Endothelial cell of umbilical vein (primary cell): ENCODE data around the gene COL4A2. TPM values are rescaled to one million over a fixed set of nuclear protein-coding genes. Genes with fewer than 3 reads are reported as not detected.

Experiments used
- BruUV-seq: library from RNA; stranded (reverse); fragments of 400-500 nt; replicated peaks from 2 replicates; lab custom pipeline; 2021; lab: Mats Ljungman, UMichigan
- CTCF ChIA-PET: fragments of 300-600, 350-600 bp; sonication (Branson Sonifier 250); formaldehyde crosslinking; loops from one replicate; lab custom pipeline; 2021; ENCODE audit warnings: antibody characterized with exemption, inconsistent platforms; lab: Charles Lee
- POLR2A ChIA-PET: fragments of 300-600, 350-600 bp; sonication (Branson Sonifier 250); formaldehyde crosslinking; loops from one replicate; lab custom pipeline; 2021; ENCODE audit warnings: antibody characterized with exemption, inconsistent platforms; lab: Charles Lee
- DNase-seq: peaks from one replicate; pipeline ENCODE4 v3.0.0-alpha.2; 2011; ENCODE audit warnings: low read depth, low spot score
- FAIRE-seq: peaks from 2 replicates; lab custom pipeline; 2011; peaks lifted over from hg19 to GRCh38; lab: Jason Lieb, UNC
- H2AFZ ChIP-seq: 2 replicates; pipeline ENCODE4 v1.6.0; 2012; ENCODE audit warnings: low read depth, low read length, control low read depth, inconsistent platforms
- H3K27ac ChIP-seq: 2 replicates; pipeline ENCODE4 v1.5.1; 2011; ENCODE audit warnings: low read depth, mild to moderate bottlenecking, control low read depth, low read length, moderate library complexity; ENCODE audit not compliant: insufficient read depth
- H3K27me3 ChIP-seq, 2 experiments: 2 replicates each; pipeline versions ENCODE4 v1.6.0 to v1.6.1; 2011; ENCODE audit warnings: low read length in 2 of 2, mixed read lengths in 1 of 2; ENCODE audit not compliant: control insufficient read depth in 2 of 2, insufficient read depth in 2 of 2
- H3K36me3 ChIP-seq, 2 experiments: 2 replicates in 1 of 2; 3 replicates in 1 of 2; pipeline ENCODE4 v1.5.1; 2011; ENCODE audit warnings: low read length in 2 of 2, mild to moderate bottlenecking in 1 of 2, moderate library complexity in 1 of 2; ENCODE audit not compliant: control insufficient read depth in 2 of 2, insufficient read depth in 2 of 2; ENCODE audit errors: extremely low read depth in 1 of 2
- H3K4me1 ChIP-seq: 3 replicates; pipeline ENCODE4 v1.5.1; 2011; ENCODE audit warnings: mild to moderate bottlenecking, low read length; ENCODE audit not compliant: control insufficient read depth, insufficient read depth; ENCODE audit errors: extremely low read depth
- H3K4me2 ChIP-seq: 2 replicates; pipeline ENCODE4 v1.6.1; 2011; ENCODE audit warnings: low read length, control low read depth, mixed read lengths; ENCODE audit not compliant: insufficient read depth
- H3K4me3 ChIP-seq, 3 experiments: fragments of 200-600 bp in 1 of 3; sonication (generic), shearing (Covaris generic) in 1 of 3; replicated peaks in 1 of 3; 2 replicates each; pipeline ENCODE4 v1.5.1; 2011 to 2016; ENCODE audit warnings: control low read depth in 3 of 3, low read length in 3 of 3, mild to moderate bottlenecking in 2 of 3, inconsistent platforms in 1 of 3, low read depth in 1 of 3, moderate library complexity in 1 of 3; ENCODE audit not compliant: insufficient read depth in 1 of 3
- H3K79me2 ChIP-seq: 2 replicates; pipeline ENCODE4 v1.6.0; 2012; ENCODE audit warnings: low read length, inconsistent platforms; ENCODE audit not compliant: control insufficient read depth, insufficient read depth
- H3K9ac ChIP-seq: replicated peaks from 2 replicates; pipeline ENCODE3; 2011; ENCODE audit warnings: low read length, control low read depth; ENCODE audit not compliant: insufficient read depth; ENCODE audit errors: extremely low read depth
- H3K9me1 ChIP-seq: replicated peaks from 3 replicates; pipeline ENCODE4 v1.6.0; 2011; ENCODE audit warnings: mild to moderate bottlenecking, low read length; ENCODE audit not compliant: control insufficient read depth, insufficient read depth; ENCODE audit errors: extremely low read depth
- H3K9me3 ChIP-seq: replicated peaks from 2 replicates; pipeline ENCODE4 v1.5.1; 2012; ENCODE audit warnings: low read length, inconsistent platforms; ENCODE audit not compliant: control insufficient read depth, insufficient read depth
- H4K20me1 ChIP-seq: replicated peaks from 2 replicates; pipeline ENCODE3; 2011; ENCODE audit warnings: mild to moderate bottlenecking, low read length; ENCODE audit not compliant: control insufficient read depth, insufficient read depth; ENCODE audit errors: extremely low read depth
- EZH2 ChIP-seq: IDR thresholded peaks from 2 replicates; pipeline ENCODE4 v1.6.1; 2012; ENCODE audit warnings: borderline replicate concordance, low read depth, mild to moderate bottlenecking, moderate library complexity, low read length, inconsistent platforms; ENCODE audit not compliant: severe bottlenecking
- FOS ChIP-seq: IDR thresholded peaks from 2 replicates; pipeline ENCODE4 v1.6.1; 2011; ENCODE audit warnings: mild to moderate bottlenecking, low read length, moderate library complexity, borderline replicate concordance; ENCODE audit not compliant: insufficient read depth
- GATA2 ChIP-seq: IDR thresholded peaks from 2 replicates; pipeline ENCODE4 v1.7.0; 2011; ENCODE audit warnings: low read depth, mild to moderate bottlenecking, moderate library complexity, mixed read lengths, low read length; ENCODE audit not compliant: insufficient read length, insufficient read depth
- JUN ChIP-seq: IDR thresholded peaks from 2 replicates; pipeline ENCODE4 v1.6.1; 2011; ENCODE audit warnings: borderline replicate concordance, low read depth; ENCODE audit not compliant: insufficient read length, insufficient read depth
- MYC ChIP-seq: IDR thresholded peaks from one replicate; pipeline ENCODE4 v1.6.1; 2011; ENCODE audit warnings: mild to moderate bottlenecking, low read depth, low read length
- POLR2AphosphoS5 ChIP-seq: IDR thresholded peaks from 2 replicates; pipeline ENCODE4 v1.6.1; 2012; ENCODE audit warnings: low read depth, mild to moderate bottlenecking, control low read depth, low read length, moderate library complexity; ENCODE audit not compliant: insufficient read depth
- dilution Hi-C: fragments of 300-500 bp; cut with MboI; formaldehyde crosslinking; loops from one replicate; pipeline ENCODE4 v1.15.0; 2019; ENCODE audit warnings: low sequenced_read_pairs; ENCODE audit not compliant: extremely low pct_ligation_motif_present
- intact Hi-C: fragments of 100-400 bp; cut with micrococcal nuclease; formaldehyde crosslinking; loops from one replicate; pipeline ENCODE4 v1.10.0; 2022
- polyA plus RNA-seq, 4 experiments: library from polyadenylated mRNA; depleted of rRNA in 3 of 4; stranded (reverse) in 3 of 4; unstranded in 1 of 4; fragments of >200 nt; gene quantifications; 2 replicates each; pipeline versions ENCODE4 v1.2.1 to v1.2.3, GENCODE V29; 2011 to 2012; ENCODE audit warnings: missing spikeins in 1 of 4
- total RNA-seq: library from RNA; stranded (reverse); gene quantifications from 2 replicates; pipeline ENCODE4 v1.2.3, GENCODE V29; 2021
- TF ChIP-seq, protein P1 (sequence below), 2 donors: IDR thresholded peaks; 1 replicate in 1 of 2; 2 replicates in 1 of 2; pipeline ENCODE4 v1.5.1; 2011; ENCODE audit warnings: low read length in 2 of 2, mild to moderate bottlenecking in 2 of 2, moderate library complexity in 2 of 2, control low read depth in 1 of 2, inconsistent platforms in 1 of 2, low read depth in 1 of 2; ENCODE audit not compliant: insufficient read depth in 1 of 2; ENCODE audit errors: extremely low read depth in 1 of 2
- TF ChIP-seq, protein P2 (sequence below): IDR thresholded peaks from 2 replicates; pipeline ENCODE4 v1.6.1; 2011; ENCODE audit not compliant: insufficient read depth, insufficient read length

COL4A2 gene
- total and polyA plus RNA-seq, 2 donors (not counting 3 experiments of a cell fraction or from before 2014, with no cell fraction given), result 792 to 940 TPM

DNA sequence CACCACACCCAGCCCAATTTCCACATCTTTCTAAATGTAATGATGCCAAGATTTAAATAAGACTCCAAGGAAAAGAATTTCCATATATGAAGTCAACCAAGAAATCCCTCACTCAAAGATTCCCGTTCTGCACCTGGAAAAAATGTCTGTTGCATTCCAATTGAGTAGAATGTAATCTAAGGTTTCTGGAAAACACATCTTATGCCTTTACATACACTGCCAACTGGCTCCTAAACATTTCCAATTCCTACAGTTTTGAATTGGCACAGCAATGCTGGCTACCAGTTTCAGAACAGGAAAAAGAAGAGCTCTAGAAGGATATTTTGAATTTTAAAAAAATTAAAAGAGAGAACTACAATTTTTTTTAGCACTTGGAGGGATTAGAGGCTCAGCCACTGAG is 43.0 kb downstream of the COL4A2 start:
- peaks cover 0 to 3% of the 10 kb centered on the region in 2 experiments for H3K36me3 ChIP-seq
- H3K9ac ChIP-seq, result no peak overlapping the region
- ChIA-PET CTCF (interaction anchor here (1.0 kb wide), 1 partner anchor 9 kb away, joined by 5 read pairs; no protein-coding TSS in a partner anchor), POLR2A (no interaction called here)
- H3K27me3 ChIP-seq, result peaks cover 0 to 2% of the 10 kb centered on the region in 2 experiments
- H3K27ac ChIP-seq, result no peak overlapping the region
- DNase-seq, result no peak
- no peak overlapping the region for H3K4me3 ChIP-seq
- no peak for FAIRE-seq
- dilution Hi-C loops, result no loop called here
- intact Hi-C loops, result no loop called here
- no peaks in the 10 kb centered on the region for H3K9me1 ChIP-seq
- peaks cover 2% of the 10 kb centered on the region for H4K20me1 ChIP-seq
- H3K4me1 ChIP-seq, result peaks cover 33% of the 10 kb centered on the region
- no TSS peak for BruUV-seq
- no peak overlapping the region for H3K4me2 ChIP-seq
- TF ChIP-seq, protein P1, sequence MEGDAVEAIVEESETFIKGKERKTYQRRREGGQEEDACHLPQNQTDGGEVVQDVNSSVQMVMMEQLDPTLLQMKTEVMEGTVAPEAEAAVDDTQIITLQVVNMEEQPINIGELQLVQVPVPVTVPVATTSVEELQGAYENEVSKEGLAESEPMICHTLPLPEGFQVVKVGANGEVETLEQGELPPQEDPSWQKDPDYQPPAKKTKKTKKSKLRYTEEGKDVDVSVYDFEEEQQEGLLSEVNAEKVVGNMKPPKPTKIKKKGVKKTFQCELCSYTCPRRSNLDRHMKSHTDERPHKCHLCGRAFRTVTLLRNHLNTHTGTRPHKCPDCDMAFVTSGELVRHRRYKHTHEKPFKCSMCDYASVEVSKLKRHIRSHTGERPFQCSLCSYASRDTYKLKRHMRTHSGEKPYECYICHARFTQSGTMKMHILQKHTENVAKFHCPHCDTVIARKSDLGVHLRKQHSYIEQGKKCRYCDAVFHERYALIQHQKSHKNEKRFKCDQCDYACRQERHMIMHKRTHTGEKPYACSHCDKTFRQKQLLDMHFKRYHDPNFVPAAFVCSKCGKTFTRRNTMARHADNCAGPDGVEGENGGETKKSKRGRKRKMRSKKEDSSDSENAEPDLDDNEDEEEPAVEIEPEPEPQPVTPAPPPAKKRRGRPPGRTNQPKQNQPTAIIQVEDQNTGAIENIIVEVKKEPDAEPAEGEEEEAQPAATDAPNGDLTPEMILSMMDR (IDR thresholded peaks at IDR 0.05; ENCODE audit: extremely low read depth in 1 of 2, insufficient read depth in 1 of 2, low read depth in 1 of 2, low read length in 2 of 2), result no peak
- TF ChIP-seq JUN (no peak), POLR2AphosphoS5 (no peak), GATA2 (no peak), EZH2 (no peak), FOS (no peak), MYC (no peak)
- TF ChIP-seq, protein P2, sequence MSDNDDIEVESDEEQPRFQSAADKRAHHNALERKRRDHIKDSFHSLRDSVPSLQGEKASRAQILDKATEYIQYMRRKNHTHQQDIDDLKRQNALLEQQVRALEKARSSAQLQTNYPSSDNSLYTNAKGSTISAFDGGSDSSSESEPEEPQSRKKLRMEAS, result no peak
- no peak overlapping the region for H2AFZ ChIP-seq
- no peaks in the 10 kb centered on the region for H3K9me3 ChIP-seq
- H3K79me2 ChIP-seq, result peaks cover 49% of the 10 kb centered on the region
